Hepatocyte (in vitro differentiated cells): Measurements from ENCODE around the gene RAB4B. TPM values are rescaled to one million over a fixed set of nuclear protein-coding genes. Genes with fewer than 3 reads are reported as not detected.

ENCODE experiments used
- DNase-seq: peaks from one replicate; pipeline ENCODE4 v3.0.0-alpha.2; 2016; ENCODE audit warnings: low spot score
- H2AFZ ChIP-seq: fragments of 200-600 bp; sonication (generic); 2 replicates; pipeline ENCODE4 v1.6.0; 2016; ENCODE audit warnings: antibody characterized with exemption, mild to moderate bottlenecking
- H3K27ac ChIP-seq: fragments of 200-600 bp; sonication (generic); 2 replicates; pipeline ENCODE4 v1.5.1; 2016; ENCODE audit warnings: mild to moderate bottlenecking
- H3K27me3 ChIP-seq: fragments of 200-600 bp; sonication (generic); 2 replicates; pipeline ENCODE4 v1.6.1; 2016
- H3K36me3 ChIP-seq: fragments of 200-600 bp; sonication (generic); replicated peaks from 2 replicates; pipeline ENCODE4 v1.5.1; 2016; ENCODE audit warnings: low read depth; ENCODE audit not compliant: insufficient read depth
- H3K4me1 ChIP-seq: fragments of 200-600 bp; sonication (generic); 2 replicates; pipeline ENCODE4 v1.5.1; 2016; ENCODE audit warnings: mild to moderate bottlenecking, moderate library complexity; ENCODE audit not compliant: insufficient read depth
- H3K4me2 ChIP-seq: fragments of 200-600 bp; sonication (generic); 2 replicates; pipeline ENCODE4 v1.6.0; 2016
- H3K4me3 ChIP-seq: fragments of 200-600 bp; sonication (generic); 2 replicates; pipeline ENCODE4 v1.5.1; 2016; ENCODE audit warnings: mild to moderate bottlenecking
- H3K79me2 ChIP-seq: fragments of 200-600 bp; sonication (generic); 2 replicates; pipeline ENCODE4 v1.6.0; 2017; ENCODE audit warnings: mild to moderate bottlenecking
- H3K9me2 ChIP-seq: fragments of 200-600 bp; sonication (generic); replicated peaks from 2 replicates; pipeline ENCODE4 v1.6.0; 2017; ENCODE audit warnings: mild to moderate bottlenecking; ENCODE audit not compliant: insufficient read depth
- H3K9me3 ChIP-seq: fragments of 200-600 bp; sonication (generic); 2 replicates; pipeline ENCODE4 v1.5.1; 2016; ENCODE audit warnings: low read depth, mild to moderate bottlenecking
- H4K20me1 ChIP-seq: fragments of 200-600 bp; sonication (generic); 2 replicates; pipeline ENCODE4 v1.6.0; 2016; ENCODE audit warnings: mild to moderate bottlenecking; ENCODE audit not compliant: insufficient read depth, poor library complexity, severe bottlenecking
- CTCF ChIP-seq: fragments of 200-600 bp; sonication (generic); IDR thresholded peaks from 2 replicates; pipeline ENCODE4 v1.5.1; 2016; ENCODE audit warnings: antibody characterized with exemption, mild to moderate bottlenecking; ENCODE audit not compliant: poor library complexity
- EZH2 ChIP-seq: fragments of 200-600 bp; sonication (generic); IDR thresholded peaks from 2 replicates; pipeline ENCODE4 v1.6.1; 2016; ENCODE audit warnings: antibody characterized with exemption, mild to moderate bottlenecking, borderline replicate concordance
- EZH2phosphoT487 ChIP-seq: fragments of 200-600 bp; sonication (generic); IDR thresholded peaks from one replicate; pipeline ENCODE4 v1.6.1; 2018; ENCODE audit warnings: antibody characterized with exemption, mild to moderate bottlenecking, low read depth, moderate library complexity; ENCODE audit not compliant: unreplicated experiment, severe bottlenecking
- WGBS: methylation state at CpG from one replicate; pipeline ENCODE4 v1.1.6; 2016; ENCODE audit warnings: low lambda C conversion rate; ENCODE audit errors: missing lambda C conversion rate; 5-methylcytosine and 5-hydroxymethylcytosine counted together
- polyA plus RNA-seq: library from polyadenylated mRNA; unstranded; fragments of >200 nt; fragmentation: Nextera tagmentation; extraction: Ambion mirVana; gene quantifications from 2 replicates; pipeline ENCODE4 v1.2.1, GENCODE V29; 2016
- total RNA-seq: library from RNA; depleted of rRNA; stranded (reverse); fragments of >200 nt; gene quantifications from 2 replicates; pipeline ENCODE4 v1.2.3, GENCODE V29; 2014

RAB4B gene
- total and polyA plus RNA-seq, 2 experiments from 2014 or later: 20.2 to 49.3 TPM

- TF ChIP-seq EZH2 (no peak), EZH2phosphoT487 (no peak), CTCF (no peak)
- no peaks in the 10 kb centered on the region for H3K27me3 ChIP-seq
- H3K4me2 ChIP-seq: peak overlapping the region; percentile 98
- H3K27ac ChIP-seq: peak overlapping the region; percentile 76
- DNase-seq: no peak
- H3K79me2 ChIP-seq: peaks cover 82% of the 10 kb centered on the region
- no peak overlapping the region for H2AFZ ChIP-seq
- H3K4me3 ChIP-seq: no peak overlapping the region
- no peaks in the 10 kb centered on the region for H3K9me3 ChIP-seq
- H3K36me3 ChIP-seq: no peaks in the 10 kb centered on the region
- no peaks in the 10 kb centered on the region for H3K9me2 ChIP-seq
- 74% methylated on average over 9 of the region's 9 CpGs for WGBS
- H3K4me1 ChIP-seq: peaks cover 63% of the 10 kb centered on the region
- H4K20me1 ChIP-seq: peaks cover 70% of the 10 kb centered on the region
These were observed 25.3 kb downstream of the RAB4B start for GRCh38 chr19:40803170-40803856.

- Histone ChIP-seq H4K20me1 (peaks cover 70% of the 10 kb centered on the region), H3K9me2 (no peaks in the 10 kb centered on the region), H3K4me2 (peak overlapping the region; percentile 98), H3K4me1 (peaks cover 63% of the 10 kb centered on the region), H3K27me3 (no peaks in the 10 kb centered on the region), H3K36me3 (no peaks in the 10 kb centered on the region), H3K79me2 (peaks cover 83% of the 10 kb centered on the region), H3K9me3 (no peaks in the 10 kb centered on the region), H3K27ac (peak overlapping the region; percentile 76), H3K4me3 (no peak overlapping the region), H2AFZ (no peak overlapping the region)
- WGBS: 83% methylated on average over 6 of the region's 6 CpGs
- TF ChIP-seq CTCF (no peak), EZH2 (no peak), EZH2phosphoT487 (no peak)
- no peak for DNase-seq
These were observed 26.1 kb downstream of the RAB4B start for GRCh38 chr19:40803857-40804782.

- no peaks in the 10 kb centered on the region for H3K36me3 ChIP-seq
- H3K27ac ChIP-seq: peak overlapping the region; percentile 76
- peak overlapping the region; percentile 98 for H3K4me2 ChIP-seq
- no peak for DNase-seq
- no peak for TF ChIP-seq EZH2phosphoT487
- peaks cover 70% of the 10 kb centered on the region for H4K20me1 ChIP-seq
- H3K27me3 ChIP-seq: no peaks in the 10 kb centered on the region
- peaks cover 63% of the 10 kb centered on the region for H3K4me1 ChIP-seq
- H2AFZ ChIP-seq: no peak overlapping the region
- 85% methylated on average over 7 of the region's 7 CpGs for WGBS
- no peak overlapping the region for H3K4me3 ChIP-seq
- H3K79me2 ChIP-seq: peaks cover 80% of the 10 kb centered on the region
- no peaks in the 10 kb centered on the region for H3K9me2 ChIP-seq
- no peaks in the 10 kb centered on the region for H3K9me3 ChIP-seq
These were observed 26.8 kb downstream of the RAB4B start for GRCh38 chr19:40804783-40805242.
